ENCODE results near the gene KIF17.

Gene KIF17

GRCh38 chr1:20760322-20760721 lies 42.5 kb upstream of the KIF17 start:
- DNase-seq (ENCODE audit: low read depth in 1 of 2, low spot score in 1 of 2): no peak
- Histone ChIP-seq H3K4me3 (replicated peaks; ENCODE audit: insufficient read depth, low read length) (no peak overlapping the region), H3K27me3 (ENCODE audit: insufficient read depth, poor library complexity, severe bottlenecking) (no peaks in the 10 kb centered on the region), H3K27ac (replicated peaks) (no peak overlapping the region)
- TF ChIP-seq SPI1 (IDR thresholded peaks at IDR 0.05; ENCODE audit: borderline replicate concordance, low read depth) (no peak), CTCF (IDR thresholded peaks at IDR 0.05; ENCODE audit: insufficient read depth, low read length) (no peak), POLR2AphosphoS5 (IDR thresholded peaks at IDR 0.05; ENCODE audit: low read depth) (no peak), GABPA (IDR thresholded peaks at IDR 0.05; ENCODE audit: low read depth) (no peak)
- TF ChIP-seq, protein P1, sequence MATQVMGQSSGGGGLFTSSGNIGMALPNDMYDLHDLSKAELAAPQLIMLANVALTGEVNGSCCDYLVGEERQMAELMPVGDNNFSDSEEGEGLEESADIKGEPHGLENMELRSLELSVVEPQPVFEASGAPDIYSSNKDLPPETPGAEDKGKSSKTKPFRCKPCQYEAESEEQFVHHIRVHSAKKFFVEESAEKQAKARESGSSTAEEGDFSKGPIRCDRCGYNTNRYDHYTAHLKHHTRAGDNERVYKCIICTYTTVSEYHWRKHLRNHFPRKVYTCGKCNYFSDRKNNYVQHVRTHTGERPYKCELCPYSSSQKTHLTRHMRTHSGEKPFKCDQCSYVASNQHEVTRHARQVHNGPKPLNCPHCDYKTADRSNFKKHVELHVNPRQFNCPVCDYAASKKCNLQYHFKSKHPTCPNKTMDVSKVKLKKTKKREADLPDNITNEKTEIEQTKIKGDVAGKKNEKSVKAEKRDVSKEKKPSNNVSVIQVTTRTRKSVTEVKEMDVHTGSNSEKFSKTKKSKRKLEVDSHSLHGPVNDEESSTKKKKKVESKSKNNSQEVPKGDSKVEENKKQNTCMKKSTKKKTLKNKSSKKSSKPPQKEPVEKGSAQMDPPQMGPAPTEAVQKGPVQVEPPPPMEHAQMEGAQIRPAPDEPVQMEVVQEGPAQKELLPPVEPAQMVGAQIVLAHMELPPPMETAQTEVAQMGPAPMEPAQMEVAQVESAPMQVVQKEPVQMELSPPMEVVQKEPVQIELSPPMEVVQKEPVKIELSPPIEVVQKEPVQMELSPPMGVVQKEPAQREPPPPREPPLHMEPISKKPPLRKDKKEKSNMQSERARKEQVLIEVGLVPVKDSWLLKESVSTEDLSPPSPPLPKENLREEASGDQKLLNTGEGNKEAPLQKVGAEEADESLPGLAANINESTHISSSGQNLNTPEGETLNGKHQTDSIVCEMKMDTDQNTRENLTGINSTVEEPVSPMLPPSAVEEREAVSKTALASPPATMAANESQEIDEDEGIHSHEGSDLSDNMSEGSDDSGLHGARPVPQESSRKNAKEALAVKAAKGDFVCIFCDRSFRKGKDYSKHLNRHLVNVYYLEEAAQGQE (IDR thresholded peaks at IDR 0.05; ENCODE audit: insufficient replicate concordance, low read depth): no peak

- H3K27me3 ChIP-seq (ENCODE audit: insufficient read depth, poor library complexity, severe bottlenecking): no peaks in the 10 kb centered on the region
- no peak for TF ChIP-seq POLR2AphosphoS5 (IDR thresholded peaks at IDR 0.05; ENCODE audit: low read depth)
- TF ChIP-seq GABPA (IDR thresholded peaks at IDR 0.05; ENCODE audit: low read depth): no peak
- TF ChIP-seq SPI1 (IDR thresholded peaks at IDR 0.05; ENCODE audit: borderline replicate concordance, low read depth): no peak
- TF ChIP-seq, protein P1 (IDR thresholded peaks at IDR 0.05; ENCODE audit: insufficient replicate concordance, low read depth): no peak
- TF ChIP-seq CTCF (IDR thresholded peaks at IDR 0.05; ENCODE audit: insufficient read depth, low read length): no peak
- no peak overlapping the region for H3K4me3 ChIP-seq (replicated peaks; ENCODE audit: insufficient read depth, low read length)
- DNase-seq (ENCODE audit: low read depth in 1 of 2, low spot score in 1 of 2): no peak
- no peak overlapping the region for H3K27ac ChIP-seq (replicated peaks)
These were observed 35.8 kb upstream of the KIF17 start for GRCh38 chr1:20753589-20753988.

DNA sequence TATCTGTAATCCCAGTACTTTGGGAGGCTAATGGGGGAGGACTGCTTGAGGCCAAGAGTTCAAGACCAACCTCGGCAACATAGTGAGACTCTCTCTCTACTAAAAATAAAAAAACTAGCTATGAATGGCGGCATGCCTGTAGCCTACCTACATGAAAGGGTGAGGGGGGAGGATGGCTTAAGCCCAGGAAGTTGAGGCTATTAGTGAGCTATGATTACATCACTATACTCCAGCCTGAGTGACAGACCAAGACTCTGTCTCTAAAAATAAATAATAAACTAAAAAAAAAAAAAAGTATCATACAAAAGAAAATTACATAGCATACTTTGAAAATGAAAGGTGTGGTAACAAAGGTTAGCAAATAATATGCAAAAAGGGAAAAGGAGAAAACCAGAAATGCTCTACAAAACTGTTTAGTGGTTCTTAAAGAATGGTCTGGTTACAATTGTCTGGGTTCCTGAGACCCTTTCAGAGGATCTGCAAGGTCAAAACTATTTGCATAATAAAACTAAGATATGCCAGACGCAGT lies 33.7 kb upstream of the KIF17 start:
- no peak overlapping the region for H3K4me3 ChIP-seq (replicated peaks; ENCODE audit: insufficient read depth, low read length)
- TF ChIP-seq SPI1 (IDR thresholded peaks at IDR 0.05; ENCODE audit: borderline replicate concordance, low read depth) (no peak), CTCF (IDR thresholded peaks at IDR 0.05; ENCODE audit: insufficient read depth, low read length) (no peak), POLR2AphosphoS5 (IDR thresholded peaks at IDR 0.05; ENCODE audit: low read depth) (no peak), GABPA (IDR thresholded peaks at IDR 0.05; ENCODE audit: low read depth) (no peak)
- TF ChIP-seq, protein P1 (IDR thresholded peaks at IDR 0.05; ENCODE audit: insufficient replicate concordance, low read depth): no peak
- H3K27ac ChIP-seq (replicated peaks): no peak overlapping the region
- no peaks in the 10 kb centered on the region for H3K27me3 ChIP-seq (ENCODE audit: insufficient read depth, poor library complexity, severe bottlenecking)
- no peak for DNase-seq (ENCODE audit: low read depth in 1 of 2, low spot score in 1 of 2)
